ENCODE results near the gene PTPRE. TPM values are rescaled to one million over a fixed set of nuclear protein-coding genes. Genes with fewer than 3 reads are reported as not detected.
A peak's percentile ranks its signal among the peaks of the same experiment; 100 is the strongest.

The PTPRE gene
- total RNA-seq, 1 experiment from 2014 or later: 7.9 TPM

- Histone ChIP-seq H3F3A (ENCODE audit: insufficient read depth, low read depth) (no peaks in the 10 kb centered on the region), H3K4me2 (peak overlapping the region; percentile 46), H3K27ac (no peak overlapping the region), H3K9me2 (ENCODE audit: insufficient read depth) (no peaks in the 10 kb centered on the region), H3K79me2 (ENCODE audit: low read depth) (no peaks in the 10 kb centered on the region), H3K36me3 (ENCODE audit: low read depth) (no peaks in the 10 kb centered on the region), H3K9me3 (ENCODE audit: insufficient read depth, low read depth) (no peaks in the 10 kb centered on the region), H4K20me1 (ENCODE audit: insufficient read depth) (no peaks in the 10 kb centered on the region), H3K4me3 (no peak overlapping the region), H3K27me3 (ENCODE audit: insufficient read depth, low read depth) (no peaks in the 10 kb centered on the region), H3K4me1 (replicated peaks; ENCODE audit: insufficient read depth) (no peaks in the 10 kb centered on the region; the same call in 1 of the 2 replicates), H2AFZ (no peak overlapping the region)
- CTCF ChIA-PET: interaction anchor here (0.5 to 1.2 kb wide), 4 partner anchors 20 to 105 kb away, joined by 3 to 5 read pairs (median 4); partner anchors contain the start of gene PTPRE
- POLR2A ChIA-PET (ENCODE audit: unreplicated experiment): no interaction called here
- no TSS peak for BruUV-seq (replicated peaks)
- intact Hi-C loops (cut with micrococcal nuclease; ENCODE audit: unreplicated experiment): loop anchor here (1.0 kb wide), 2 partner anchors 58 to 103 kb away; no protein-coding TSS in a partner anchor
- peak in 1 of 2 experiments; percentile 80 for DNase-seq
- TF ChIP-seq EZH2 (IDR thresholded peaks at IDR 0.05; ENCODE audit: low read depth) (no peak), CTCF (conservative IDR thresholded peaks at IDR 0.05) (peak; percentile 90)
These were observed 104.4 kb downstream of the PTPRE start for GRCh38 chr10:128011059-128011979.

GRCh38 chr10:128013626-128014025, 106.7 kb downstream of the PTPRE start:
- H3F3A ChIP-seq (ENCODE audit: insufficient read depth, low read depth): no peaks in the 10 kb centered on the region
- intact Hi-C loops (cut with micrococcal nuclease; ENCODE audit: unreplicated experiment): no loop called here
- ChIA-PET CTCF (no interaction called here), POLR2A (ENCODE audit: unreplicated experiment) (no interaction called here)
- no peaks in the 10 kb centered on the region; the same call in 1 of the 2 replicates for H3K4me1 ChIP-seq (replicated peaks; ENCODE audit: insufficient read depth)
- TF ChIP-seq CTCF (conservative IDR thresholded peaks at IDR 0.05): no peak
- no peak overlapping the region for H2AFZ ChIP-seq
- H3K27me3 ChIP-seq (ENCODE audit: insufficient read depth, low read depth): no peaks in the 10 kb centered on the region
- no peaks in the 10 kb centered on the region for H4K20me1 ChIP-seq (ENCODE audit: insufficient read depth)
- DNase-seq: no peak
- no peaks in the 10 kb centered on the region for H3K36me3 ChIP-seq (ENCODE audit: low read depth)
- no TSS peak for BruUV-seq (replicated peaks)
- H3K79me2 ChIP-seq (ENCODE audit: low read depth): no peaks in the 10 kb centered on the region
- no peak overlapping the region for H3K4me3 ChIP-seq
- H3K9me2 ChIP-seq (ENCODE audit: insufficient read depth): no peaks in the 10 kb centered on the region
- H3K9me3 ChIP-seq (ENCODE audit: insufficient read depth, low read depth): no peaks in the 10 kb centered on the region
- no peak overlapping the region for H3K4me2 ChIP-seq
- no peak overlapping the region for H3K27ac ChIP-seq

GRCh38 chr10:128014236-128014635, 107.3 kb downstream of the PTPRE start:
- CTCF ChIA-PET: no interaction called here
- no peaks in the 10 kb centered on the region for H3K36me3 ChIP-seq (ENCODE audit: low read depth)
- H3K9me2 ChIP-seq (ENCODE audit: insufficient read depth): no peaks in the 10 kb centered on the region
- TF ChIP-seq CTCF (conservative IDR thresholded peaks at IDR 0.05) (no peak), EZH2 (IDR thresholded peaks at IDR 0.05; ENCODE audit: low read depth) (no peak)
- no peak overlapping the region for H3K4me2 ChIP-seq
- H4K20me1 ChIP-seq (ENCODE audit: insufficient read depth): no peaks in the 10 kb centered on the region
- intact Hi-C loops (cut with micrococcal nuclease; ENCODE audit: unreplicated experiment): no loop called here
- H3K4me1 ChIP-seq (replicated peaks; ENCODE audit: insufficient read depth): no peaks in the 10 kb centered on the region; the same call in 1 of the 2 replicates
- POLR2A ChIA-PET (ENCODE audit: unreplicated experiment): no interaction called here
- no peak overlapping the region for H2AFZ ChIP-seq
- no peaks in the 10 kb centered on the region for H3F3A ChIP-seq (ENCODE audit: insufficient read depth, low read depth)
- no peaks in the 10 kb centered on the region for H3K27me3 ChIP-seq (ENCODE audit: insufficient read depth, low read depth)
- H3K27ac ChIP-seq: no peak overlapping the region
- H3K9me3 ChIP-seq (ENCODE audit: insufficient read depth, low read depth): no peaks in the 10 kb centered on the region
- BruUV-seq (replicated peaks): no TSS peak
- no peak overlapping the region for H3K4me3 ChIP-seq
- H3K79me2 ChIP-seq (ENCODE audit: low read depth): no peaks in the 10 kb centered on the region
- DNase-seq: no peak
